Measurements from ENCODE around the gene GOLGA6L2.

DNA sequence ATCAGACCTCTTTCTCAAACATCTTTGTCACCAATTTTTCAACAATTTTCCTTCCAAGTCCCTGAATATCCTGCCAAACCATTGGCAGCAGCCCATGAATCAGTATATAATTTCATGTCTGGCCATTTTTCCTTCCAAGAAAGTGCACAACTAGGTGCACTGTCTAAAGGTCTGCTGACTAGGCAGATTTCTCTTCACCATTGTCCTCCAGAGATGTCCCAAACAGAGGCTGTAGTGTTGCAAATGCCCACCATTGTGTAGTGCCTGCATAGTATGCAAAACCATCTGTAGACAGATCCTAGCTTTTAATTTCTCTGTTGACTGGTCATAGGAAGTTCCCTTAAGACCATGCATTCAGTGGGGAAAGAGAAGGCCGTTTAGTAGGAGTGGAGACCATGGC lies 25.0 kb upstream of the GOLGA6L2 start:
- TF ChIP-seq, protein P1, sequence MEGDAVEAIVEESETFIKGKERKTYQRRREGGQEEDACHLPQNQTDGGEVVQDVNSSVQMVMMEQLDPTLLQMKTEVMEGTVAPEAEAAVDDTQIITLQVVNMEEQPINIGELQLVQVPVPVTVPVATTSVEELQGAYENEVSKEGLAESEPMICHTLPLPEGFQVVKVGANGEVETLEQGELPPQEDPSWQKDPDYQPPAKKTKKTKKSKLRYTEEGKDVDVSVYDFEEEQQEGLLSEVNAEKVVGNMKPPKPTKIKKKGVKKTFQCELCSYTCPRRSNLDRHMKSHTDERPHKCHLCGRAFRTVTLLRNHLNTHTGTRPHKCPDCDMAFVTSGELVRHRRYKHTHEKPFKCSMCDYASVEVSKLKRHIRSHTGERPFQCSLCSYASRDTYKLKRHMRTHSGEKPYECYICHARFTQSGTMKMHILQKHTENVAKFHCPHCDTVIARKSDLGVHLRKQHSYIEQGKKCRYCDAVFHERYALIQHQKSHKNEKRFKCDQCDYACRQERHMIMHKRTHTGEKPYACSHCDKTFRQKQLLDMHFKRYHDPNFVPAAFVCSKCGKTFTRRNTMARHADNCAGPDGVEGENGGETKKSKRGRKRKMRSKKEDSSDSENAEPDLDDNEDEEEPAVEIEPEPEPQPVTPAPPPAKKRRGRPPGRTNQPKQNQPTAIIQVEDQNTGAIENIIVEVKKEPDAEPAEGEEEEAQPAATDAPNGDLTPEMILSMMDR (IDR thresholded peaks at IDR 0.05; ENCODE audit: poor library complexity), result no peak
- TF ChIP-seq EZH2 (IDR thresholded peaks at IDR 0.05; ENCODE audit: borderline replicate concordance), result no peak
- TF ChIP-seq EZH2phosphoT487 (IDR thresholded peaks at IDR 0.05; ENCODE audit: low read depth, severe bottlenecking, unreplicated experiment), result no peak
